Measurements from ENCODE around the gene SMPDL3A. TPM values are rescaled to one million over a fixed set of nuclear protein-coding genes. Genes with fewer than 3 reads are reported as not detected.
"Not testable (repeated sequence)": the region's sequence is repeated elsewhere in the genome, so short reads cannot be mapped to it uniquely, and the experiment has no call there.

The SMPDL3A gene
- 10 to 100 TPM in 1 of 4 donors, 1 to 10 TPM in 3; 6.6 to 14.9 (median 7.4) TPM for total RNA-seq

GRCh38 chr6:122789182-122790027 lies at the start of gene SMPDL3A:
Gene SMPDL3A (plus strand): TSS chr6:122789258. CDS start chr6:122789347, 89 bp downstream.
- WGBS = 0% methylated on average over 32 of the region's 71 CpGs

GRCh38 chr6:122740091-122740490 lies 49.0 kb upstream of the SMPDL3A start:
- Histone ChIP-seq H3K9me3 (no peaks in the 10 kb centered on the region), H3K4me3 (no peak overlapping the region), H3K27me3 (peaks cover 0 to 3% (median 0%) of the 10 kb centered on the region in 4 donors), H3K36me3 (no peaks in the 10 kb centered on the region), H3K27ac (replicated peaks in 1 of 4) (no peak overlapping the region), H3K4me1 (no peaks in the 10 kb centered on the region)
- WGBS = 92% methylated on average over 2 of the region's 2 CpGs
- no peak for TF ChIP-seq POLR2A (IDR thresholded peaks at IDR 0.05; ENCODE audit: low read depth)
- TF ChIP-seq, protein P1, sequence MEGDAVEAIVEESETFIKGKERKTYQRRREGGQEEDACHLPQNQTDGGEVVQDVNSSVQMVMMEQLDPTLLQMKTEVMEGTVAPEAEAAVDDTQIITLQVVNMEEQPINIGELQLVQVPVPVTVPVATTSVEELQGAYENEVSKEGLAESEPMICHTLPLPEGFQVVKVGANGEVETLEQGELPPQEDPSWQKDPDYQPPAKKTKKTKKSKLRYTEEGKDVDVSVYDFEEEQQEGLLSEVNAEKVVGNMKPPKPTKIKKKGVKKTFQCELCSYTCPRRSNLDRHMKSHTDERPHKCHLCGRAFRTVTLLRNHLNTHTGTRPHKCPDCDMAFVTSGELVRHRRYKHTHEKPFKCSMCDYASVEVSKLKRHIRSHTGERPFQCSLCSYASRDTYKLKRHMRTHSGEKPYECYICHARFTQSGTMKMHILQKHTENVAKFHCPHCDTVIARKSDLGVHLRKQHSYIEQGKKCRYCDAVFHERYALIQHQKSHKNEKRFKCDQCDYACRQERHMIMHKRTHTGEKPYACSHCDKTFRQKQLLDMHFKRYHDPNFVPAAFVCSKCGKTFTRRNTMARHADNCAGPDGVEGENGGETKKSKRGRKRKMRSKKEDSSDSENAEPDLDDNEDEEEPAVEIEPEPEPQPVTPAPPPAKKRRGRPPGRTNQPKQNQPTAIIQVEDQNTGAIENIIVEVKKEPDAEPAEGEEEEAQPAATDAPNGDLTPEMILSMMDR (IDR thresholded peaks at IDR 0.05) = no peak
- intact Hi-C loops (cut with DNase I) = no loop called here
- no peak for DNase-seq (ENCODE audit: extremely low spot score)

More at GRCh38 chr6:122789182-122790027, at the start of gene SMPDL3A:
- Histone ChIP-seq H3K27ac (replicated peaks in 1 of 4) (peak within 1 kb of the TSS; percentile 93 to 97 (median 95)), H3K36me3 (no peaks in the 10 kb centered on the region), H3K4me3 (peak within 1 kb of the TSS; percentile 82 to 86 (median 83)), H3K9me3 (no peaks in the 10 kb centered on the region), H3K4me1 (peaks cover 13 to 26% (median 23%) of the 10 kb centered on the region in 4 donors), H3K27me3 (no peaks in the 10 kb centered on the region)
- TF ChIP-seq, protein P1 (IDR thresholded peaks at IDR 0.05) = peak; percentile 51 to 55 (median 52)
- TF ChIP-seq POLR2AphosphoS5 (IDR thresholded peaks at IDR 0.05) (peak; percentile 68 to 87), EP300 (IDR thresholded peaks at IDR 0.05) (no peak), POLR2A (IDR thresholded peaks at IDR 0.05; ENCODE audit: low read depth) (peak; percentile 5)
- no peak for DNase-seq (ENCODE audit: extremely low spot score)
- intact Hi-C loops (cut with DNase I) = no loop called here

GRCh38 chr6:122740936-122741335 lies 48.1 kb upstream of the SMPDL3A start:
- Histone ChIP-seq H3K27ac (replicated peaks in 1 of 4) (no peak overlapping the region), H3K4me3 (no peak overlapping the region), H3K27me3 (peaks cover 0 to 3% (median 0%) of the 10 kb centered on the region in 4 donors), H3K4me1 (no peaks in the 10 kb centered on the region), H3K9me3 (no peaks in the 10 kb centered on the region), H3K36me3 (no peaks in the 10 kb centered on the region)
- TF ChIP-seq POLR2AphosphoS5 (IDR thresholded peaks at IDR 0.05) (no peak), POLR2A (IDR thresholded peaks at IDR 0.05; ENCODE audit: low read depth) (no peak), EP300 (IDR thresholded peaks at IDR 0.05) (no peak)
- TF ChIP-seq, protein P1 (IDR thresholded peaks at IDR 0.05) = no peak
- intact Hi-C loops (cut with DNase I) = no loop called here
- DNase-seq (ENCODE audit: extremely low spot score) = no peak
- 81% methylated on average over 2 of the region's 2 CpGs for WGBS

GRCh38 chr6:122744247-122744646 lies 44.8 kb upstream of the SMPDL3A start:
- H3K27me3 ChIP-seq; H3K27ac ChIP-seq (replicated peaks in 1 of 4); H3K4me3 ChIP-seq; H3K9me3 ChIP-seq; H3K4me1 ChIP-seq; DNase-seq (ENCODE audit: extremely low spot score); H3K36me3 ChIP-seq; intact Hi-C loops (cut with DNase I): not testable (repeated sequence)
- 31% methylated on average over 8 of the region's 8 CpGs for WGBS
- TF ChIP-seq, protein P1 (IDR thresholded peaks at IDR 0.05) = peak in 1 of 3 experiments; percentile 46

DNA sequence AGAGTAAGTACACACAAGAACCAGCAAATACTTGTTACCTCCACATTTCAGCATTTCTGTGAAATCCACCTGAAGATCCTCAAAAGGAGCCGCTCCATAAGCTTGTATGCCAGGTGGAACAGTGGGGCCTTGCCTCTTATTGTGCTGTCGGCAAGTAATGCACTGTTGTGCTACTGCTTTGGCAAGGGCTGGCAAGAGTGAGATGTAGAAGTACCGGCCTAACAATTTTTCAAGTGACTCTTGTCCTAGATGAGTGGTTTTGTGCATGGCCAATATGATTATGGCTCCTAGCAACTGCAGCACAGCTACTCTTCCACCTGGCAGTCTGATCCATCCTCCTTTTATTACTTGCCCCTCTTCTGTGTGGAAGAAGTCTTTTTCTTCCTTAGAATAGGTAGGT lies 44.2 kb upstream of the SMPDL3A start:
- intact Hi-C loops (cut with DNase I); H3K4me3 ChIP-seq; H3K27ac ChIP-seq (replicated peaks in 1 of 4); H3K27me3 ChIP-seq; H3K4me1 ChIP-seq; H3K9me3 ChIP-seq; H3K36me3 ChIP-seq; DNase-seq (ENCODE audit: extremely low spot score): not testable (repeated sequence)
- WGBS = 93% methylated on average over 3 of the region's 3 CpGs

Data from esophagus muscularis mucosa (tissue), 4 donors.